ENCODE results near the gene ALDH8A1.

ALDH8A1 gene

GRCh38 chr6:134980846-134981245, 30.9 kb upstream of the ALDH8A1 start:
- Histone ChIP-seq H3K27ac (replicated peaks) (no peak overlapping the region), H3K27me3 (ENCODE audit: insufficient read depth, poor library complexity, severe bottlenecking) (no peaks in the 10 kb centered on the region), H3K4me3 (replicated peaks; ENCODE audit: insufficient read depth, low read length) (no peak overlapping the region)
- TF ChIP-seq POLR2AphosphoS5 (IDR thresholded peaks at IDR 0.05; ENCODE audit: low read depth) (no peak), SPI1 (IDR thresholded peaks at IDR 0.05; ENCODE audit: borderline replicate concordance, low read depth) (no peak), GABPA (IDR thresholded peaks at IDR 0.05; ENCODE audit: low read depth) (no peak)
- TF ChIP-seq, protein P1, sequence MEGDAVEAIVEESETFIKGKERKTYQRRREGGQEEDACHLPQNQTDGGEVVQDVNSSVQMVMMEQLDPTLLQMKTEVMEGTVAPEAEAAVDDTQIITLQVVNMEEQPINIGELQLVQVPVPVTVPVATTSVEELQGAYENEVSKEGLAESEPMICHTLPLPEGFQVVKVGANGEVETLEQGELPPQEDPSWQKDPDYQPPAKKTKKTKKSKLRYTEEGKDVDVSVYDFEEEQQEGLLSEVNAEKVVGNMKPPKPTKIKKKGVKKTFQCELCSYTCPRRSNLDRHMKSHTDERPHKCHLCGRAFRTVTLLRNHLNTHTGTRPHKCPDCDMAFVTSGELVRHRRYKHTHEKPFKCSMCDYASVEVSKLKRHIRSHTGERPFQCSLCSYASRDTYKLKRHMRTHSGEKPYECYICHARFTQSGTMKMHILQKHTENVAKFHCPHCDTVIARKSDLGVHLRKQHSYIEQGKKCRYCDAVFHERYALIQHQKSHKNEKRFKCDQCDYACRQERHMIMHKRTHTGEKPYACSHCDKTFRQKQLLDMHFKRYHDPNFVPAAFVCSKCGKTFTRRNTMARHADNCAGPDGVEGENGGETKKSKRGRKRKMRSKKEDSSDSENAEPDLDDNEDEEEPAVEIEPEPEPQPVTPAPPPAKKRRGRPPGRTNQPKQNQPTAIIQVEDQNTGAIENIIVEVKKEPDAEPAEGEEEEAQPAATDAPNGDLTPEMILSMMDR (IDR thresholded peaks at IDR 0.05; ENCODE audit: insufficient read depth, low read length): no peak
- TF ChIP-seq, protein P2, sequence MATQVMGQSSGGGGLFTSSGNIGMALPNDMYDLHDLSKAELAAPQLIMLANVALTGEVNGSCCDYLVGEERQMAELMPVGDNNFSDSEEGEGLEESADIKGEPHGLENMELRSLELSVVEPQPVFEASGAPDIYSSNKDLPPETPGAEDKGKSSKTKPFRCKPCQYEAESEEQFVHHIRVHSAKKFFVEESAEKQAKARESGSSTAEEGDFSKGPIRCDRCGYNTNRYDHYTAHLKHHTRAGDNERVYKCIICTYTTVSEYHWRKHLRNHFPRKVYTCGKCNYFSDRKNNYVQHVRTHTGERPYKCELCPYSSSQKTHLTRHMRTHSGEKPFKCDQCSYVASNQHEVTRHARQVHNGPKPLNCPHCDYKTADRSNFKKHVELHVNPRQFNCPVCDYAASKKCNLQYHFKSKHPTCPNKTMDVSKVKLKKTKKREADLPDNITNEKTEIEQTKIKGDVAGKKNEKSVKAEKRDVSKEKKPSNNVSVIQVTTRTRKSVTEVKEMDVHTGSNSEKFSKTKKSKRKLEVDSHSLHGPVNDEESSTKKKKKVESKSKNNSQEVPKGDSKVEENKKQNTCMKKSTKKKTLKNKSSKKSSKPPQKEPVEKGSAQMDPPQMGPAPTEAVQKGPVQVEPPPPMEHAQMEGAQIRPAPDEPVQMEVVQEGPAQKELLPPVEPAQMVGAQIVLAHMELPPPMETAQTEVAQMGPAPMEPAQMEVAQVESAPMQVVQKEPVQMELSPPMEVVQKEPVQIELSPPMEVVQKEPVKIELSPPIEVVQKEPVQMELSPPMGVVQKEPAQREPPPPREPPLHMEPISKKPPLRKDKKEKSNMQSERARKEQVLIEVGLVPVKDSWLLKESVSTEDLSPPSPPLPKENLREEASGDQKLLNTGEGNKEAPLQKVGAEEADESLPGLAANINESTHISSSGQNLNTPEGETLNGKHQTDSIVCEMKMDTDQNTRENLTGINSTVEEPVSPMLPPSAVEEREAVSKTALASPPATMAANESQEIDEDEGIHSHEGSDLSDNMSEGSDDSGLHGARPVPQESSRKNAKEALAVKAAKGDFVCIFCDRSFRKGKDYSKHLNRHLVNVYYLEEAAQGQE (IDR thresholded peaks at IDR 0.05; ENCODE audit: insufficient replicate concordance, low read depth): no peak
- DNase-seq (ENCODE audit: low read depth in 1 of 2, low spot score in 1 of 2): no peak

- no peak overlapping the region for H3K4me3 ChIP-seq (replicated peaks; ENCODE audit: insufficient read depth, low read length)
- TF ChIP-seq, protein P2 (IDR thresholded peaks at IDR 0.05; ENCODE audit: insufficient replicate concordance, low read depth): no peak
- no peak overlapping the region for H3K27ac ChIP-seq (replicated peaks)
- no peak for DNase-seq (ENCODE audit: low read depth in 1 of 2, low spot score in 1 of 2)
- no peaks in the 10 kb centered on the region for H3K27me3 ChIP-seq (ENCODE audit: insufficient read depth, poor library complexity, severe bottlenecking)
Observed at GRCh38 chr6:134979142-134979541, 29.2 kb upstream of the ALDH8A1 start.

GRCh38 chr6:134974370-134974769, 24.5 kb upstream of the ALDH8A1 start:
- DNase-seq (ENCODE audit: low read depth in 1 of 2, low spot score in 1 of 2): no peak
- TF ChIP-seq GABPA (IDR thresholded peaks at IDR 0.05; ENCODE audit: low read depth) (no peak), POLR2AphosphoS5 (IDR thresholded peaks at IDR 0.05; ENCODE audit: low read depth) (no peak), SPI1 (IDR thresholded peaks at IDR 0.05; ENCODE audit: borderline replicate concordance, low read depth) (no peak)
- TF ChIP-seq, protein P2 (IDR thresholded peaks at IDR 0.05; ENCODE audit: insufficient replicate concordance, low read depth): no peak
- TF ChIP-seq, protein P1 (IDR thresholded peaks at IDR 0.05; ENCODE audit: insufficient read depth, low read length): no peak
- H3K27me3 ChIP-seq (ENCODE audit: insufficient read depth, poor library complexity, severe bottlenecking): no peaks in the 10 kb centered on the region
- no peak overlapping the region for H3K4me3 ChIP-seq (replicated peaks; ENCODE audit: insufficient read depth, low read length)
- no peak overlapping the region for H3K27ac ChIP-seq (replicated peaks)

- Histone ChIP-seq H3K27ac (replicated peaks) (no peak overlapping the region), H3K27me3 (ENCODE audit: insufficient read depth, poor library complexity, severe bottlenecking) (no peaks in the 10 kb centered on the region), H3K4me3 (replicated peaks; ENCODE audit: insufficient read depth, low read length) (no peak overlapping the region)
- TF ChIP-seq, protein P1 (IDR thresholded peaks at IDR 0.05; ENCODE audit: insufficient read depth, low read length): no peak
- TF ChIP-seq GABPA (IDR thresholded peaks at IDR 0.05; ENCODE audit: low read depth) (no peak), POLR2AphosphoS5 (IDR thresholded peaks at IDR 0.05; ENCODE audit: low read depth) (no peak), SPI1 (IDR thresholded peaks at IDR 0.05; ENCODE audit: borderline replicate concordance, low read depth) (no peak)
- TF ChIP-seq, protein P2 (IDR thresholded peaks at IDR 0.05; ENCODE audit: insufficient replicate concordance, low read depth): no peak
- DNase-seq (ENCODE audit: low read depth in 1 of 2, low spot score in 1 of 2): no peak
Observed at GRCh38 chr6:134967711-134968110, 17.8 kb upstream of the ALDH8A1 start.

All from HL-60 (cell line).